Measurements from ENCODE around the gene ZDHHC13. TPM values are rescaled to one million over a fixed set of nuclear protein-coding genes. Genes with fewer than 3 reads are reported as not detected.

Gene ZDHHC13
- total RNA-seq, 1 experiment from 2014 or later = 20.9 TPM

- TF ChIP-seq CDX4 (CRISPR knock-in tag; IDR thresholded peaks at IDR 0.05; ENCODE audit: borderline replicate concordance) = no peak
- no peak; the same call in 1 of the 2 replicates for TF ChIP-seq SP1 (CRISPR knock-in tag; conservative IDR thresholded peaks at IDR 0.05)
- no peak for TF ChIP-seq CREB1 (CRISPR knock-in tag; IDR thresholded peaks at IDR 0.05)
- no peak for TF ChIP-seq SMAD3 (CRISPR knock-in tag; IDR thresholded peaks at IDR 0.05; ENCODE audit: borderline replicate concordance)
- no peak for TF ChIP-seq ZNF425 (CRISPR knock-in tag; conservative IDR thresholded peaks at IDR 0.05)
- TF ChIP-seq ZNF232 (CRISPR knock-in tag; IDR thresholded peaks at IDR 0.05) = no peak
- no peak for TF ChIP-seq NFE2L1 (CRISPR knock-in tag; IDR thresholded peaks at IDR 0.05)
- TF ChIP-seq IRF1 (CRISPR knock-in tag; IDR thresholded peaks at IDR 0.05) = no peak
- peak; percentile 17; the same call in 1 of the 2 replicates for TF ChIP-seq PRDM15 (CRISPR knock-in tag; IDR thresholded peaks at IDR 0.05)
- no peak for TF ChIP-seq ZNF138 (CRISPR knock-in tag; conservative IDR thresholded peaks at IDR 0.05)
- peak; percentile 27; the same call in 1 of the 2 replicates for TF ChIP-seq HMGXB4 (CRISPR knock-in tag; IDR thresholded peaks at IDR 0.05)
- no peak for TF ChIP-seq OVOL2 (CRISPR knock-in tag; IDR thresholded peaks at IDR 0.05; ENCODE audit: borderline replicate concordance)
- 0 out of 2 replicates have a peak, but pooled peaks have one; percentile 42 for TF ChIP-seq JUN (CRISPR knock-in tag; IDR thresholded peaks at IDR 0.05)
- TF ChIP-seq CREM (CRISPR knock-in tag; IDR thresholded peaks at IDR 0.05) = no peak
- peak; percentile 71 for TF ChIP-seq USF2 (CRISPR knock-in tag; IDR thresholded peaks at IDR 0.05)
- TF ChIP-seq NR2C2 (CRISPR knock-in tag; IDR thresholded peaks at IDR 0.05) = no peak
- TF ChIP-seq PRRX2 (CRISPR knock-in tag; IDR thresholded peaks at IDR 0.05) = no peak
- TF ChIP-seq STAT6 (CRISPR knock-in tag; conservative IDR thresholded peaks at IDR 0.05; ENCODE audit: low read depth) = no peak
- TF ChIP-seq ESRRA (CRISPR knock-in tag; IDR thresholded peaks at IDR 0.05; ENCODE audit: borderline replicate concordance) = no peak
- no peak for TF ChIP-seq ATF6 (CRISPR knock-in tag; IDR thresholded peaks at IDR 0.05)
- TF ChIP-seq FOXP4 (CRISPR knock-in tag; IDR thresholded peaks at IDR 0.05) = no peak
Observed at GRCh38 chr11:19116971-19117759, at the start of gene ZDHHC13 (continued).

Data from WTC11 (cell line).